Epithelial cell of prostate (primary cell): Measurements from ENCODE around the gene FOXJ1.

Source experiments
- DNase-seq: peaks from one replicate; pipeline ENCODE4 v3.0.0-alpha.2; 2011; ENCODE audit warnings: low read depth, low spot score
- H3K27ac ChIP-seq: fragments of 450-650 bp; 2 replicates; pipeline ENCODE4 v1.5.1; 2017; ENCODE audit warnings: mild to moderate bottlenecking

FOXJ1 gene

GRCh38 chr17:76145231-76146052, 4.4 kb upstream of the FOXJ1 start:
- no peak for DNase-seq
- no peak overlapping the region for H3K27ac ChIP-seq

GRCh38 chr17:76142585-76143041, 1.6 kb upstream of the FOXJ1 start:
- no peak for DNase-seq
- no peak overlapping the region for H3K27ac ChIP-seq

GRCh38 chr17:76142039-76142584, 1.1 kb upstream of the FOXJ1 start:
- no peak for DNase-seq
- no peak overlapping the region for H3K27ac ChIP-seq

- no peak overlapping the region for H3K27ac ChIP-seq
- DNase-seq, result no peak
Measured at GRCh38 chr17:76140661-76141211, 309 bp downstream of the FOXJ1 start.

- DNase-seq, result no peak
- H3K27ac ChIP-seq, result no peak overlapping the region
Measured at GRCh38 chr17:76139801-76140660, 1.0 kb downstream of the FOXJ1 start.

GRCh38 chr17:76138896-76139752, 1.9 kb downstream of the FOXJ1 start:
- DNase-seq, result no peak
- H3K27ac ChIP-seq, result no peak overlapping the region

- H3K27ac ChIP-seq, result no peak overlapping the region
- DNase-seq, result no peak
Measured at GRCh38 chr17:76138234-76138895, 2.7 kb downstream of the FOXJ1 start.

GRCh38 chr17:76137351-76138233, 3.5 kb downstream of the FOXJ1 start:
- H3K27ac ChIP-seq, result no peak overlapping the region
- no peak for DNase-seq

GRCh38 chr17:76137001-76137350, 4.1 kb downstream of the FOXJ1 start:
- DNase-seq, result no peak
- no peak overlapping the region for H3K27ac ChIP-seq

- DNase-seq, result no peak
- no peak overlapping the region for H3K27ac ChIP-seq
Measured at GRCh38 chr17:76136276-76137000, 4.6 kb downstream of the FOXJ1 start.

- H3K27ac ChIP-seq, result no peak overlapping the region
- no peak for DNase-seq
Measured at GRCh38 chr17:76135810-76136188, 5.2 kb downstream of the FOXJ1 start.

GRCh38 chr17:76134911-76135809, 5.9 kb downstream of the FOXJ1 start:
- DNase-seq, result no peak
- H3K27ac ChIP-seq, result no peak overlapping the region

GRCh38 chr17:76132574-76133338, 8.3 kb downstream of the FOXJ1 start:
- DNase-seq, result no peak
- H3K27ac ChIP-seq, result no peak overlapping the region

- no peak for DNase-seq
- no peak overlapping the region for H3K27ac ChIP-seq
Measured at GRCh38 chr17:76131692-76132573, 9.1 kb downstream of the FOXJ1 start.

GRCh38 chr17:76131051-76131691, 9.9 kb downstream of the FOXJ1 start:
- DNase-seq, result no peak
- H3K27ac ChIP-seq, result no peak overlapping the region
